ENCODE results near the gene UMPS.
"Not testable (repeated sequence)": the region's sequence is repeated elsewhere in the genome, so short reads cannot be mapped to it uniquely, and the experiment has no call there.

Gene UMPS

GRCh38 chr3:124741027-124741426 lies 10.8 kb downstream of the UMPS start:
- no peak overlapping the region for H3K4me3 Mint-ChIP-seq
- H3K9me3 Mint-ChIP-seq = no peaks in the 10 kb centered on the region
- no peaks in the 10 kb centered on the region for H3K27me3 Mint-ChIP-seq
- ATAC-seq (replicated peaks) = no peak
- peak overlapping the region in 1 of 2 donors; percentile 1 for H3K27ac Mint-ChIP-seq
- H3K4me1 Mint-ChIP-seq (ENCODE audit: low read depth in 2 of 2) = peaks cover 3 to 7% of the 10 kb centered on the region in 2 donors
- peaks cover 67% of the 10 kb centered on the region for H3K36me3 Mint-ChIP-seq (ENCODE audit: insufficient read depth)
- no peak for DNase-seq

- H3K4me1 Mint-ChIP-seq (ENCODE audit: low read depth in 2 of 2) = no peaks in the 10 kb centered on the region
- H3K9me3 Mint-ChIP-seq = no peaks in the 10 kb centered on the region
- no peak for DNase-seq
- no peaks in the 10 kb centered on the region for H3K27me3 Mint-ChIP-seq
- no peak overlapping the region for H3K4me3 Mint-ChIP-seq
- peaks cover 37% of the 10 kb centered on the region for H3K36me3 Mint-ChIP-seq (ENCODE audit: insufficient read depth)
- no peak overlapping the region for H3K27ac Mint-ChIP-seq
- ATAC-seq (replicated peaks) = no peak
Measured at GRCh38 chr3:124745756-124746155, 15.5 kb downstream of the UMPS start.

GRCh38 chr3:124747111-124747981 lies 17.1 kb downstream of the UMPS start:
- Mint-ChIP-seq H3K9me3 (no peaks in the 10 kb centered on the region), H3K4me1 (ENCODE audit: low read depth in 2 of 2) (no peaks in the 10 kb centered on the region), H3K36me3 (ENCODE audit: insufficient read depth) (peaks cover 25% of the 10 kb centered on the region), H3K4me3 (no peak overlapping the region), H3K27ac (no peak overlapping the region), H3K27me3 (peaks cover 6 to 7% of the 10 kb centered on the region in 2 donors)
- DNase-seq = no peak
- ATAC-seq (replicated peaks) = no peak

GRCh38 chr3:124748560-124749198 lies 18.4 kb downstream of the UMPS start:
- ATAC-seq (replicated peaks) (no peak), DNase-seq (no peak)
- Mint-ChIP-seq H3K4me3 (no peak overlapping the region), H3K9me3 (no peaks in the 10 kb centered on the region), H3K27ac (peak overlapping the region in 1 of 2 donors; percentile 62), H3K36me3 (ENCODE audit: insufficient read depth) (peaks cover 16% of the 10 kb centered on the region), H3K4me1 (ENCODE audit: low read depth in 2 of 2) (no peaks in the 10 kb centered on the region), H3K27me3 (peaks cover 10 to 20% of the 10 kb centered on the region in 2 donors)

- H3K9me3 Mint-ChIP-seq; H3K36me3 Mint-ChIP-seq (ENCODE audit: insufficient read depth): not testable (repeated sequence)
Measured at GRCh38 chr3:124749877-124750276, 19.6 kb downstream of the UMPS start.

GRCh38 chr3:124751501-124751900 lies 21.2 kb downstream of the UMPS start:
- H3K4me3 Mint-ChIP-seq = no peak overlapping the region
- no peak for ATAC-seq (replicated peaks)
- H3K27me3 Mint-ChIP-seq = peaks cover 24 to 47% of the 10 kb centered on the region in 2 donors

More at GRCh38 chr3:124749877-124750276, 19.6 kb downstream of the UMPS start:
- not testable (repeated sequence) for H3K4me1 Mint-ChIP-seq (ENCODE audit: low read depth in 2 of 2); H3K4me3 Mint-ChIP-seq; ATAC-seq (replicated peaks); DNase-seq; H3K27ac Mint-ChIP-seq
- H3K27me3 Mint-ChIP-seq = peaks cover 16 to 31% of the 10 kb centered on the region in 2 donors

GRCh38 chr3:124752051-124752450 lies 21.8 kb downstream of the UMPS start:
- Mint-ChIP-seq H3K4me3 (no peak overlapping the region), H3K4me1 (ENCODE audit: low read depth in 2 of 2) (no peaks in the 10 kb centered on the region), H3K27me3 (peaks cover 28 to 52% of the 10 kb centered on the region in 2 donors), H3K36me3 (ENCODE audit: insufficient read depth) (no peaks in the 10 kb centered on the region), H3K27ac (no peak overlapping the region), H3K9me3 (no peaks in the 10 kb centered on the region)
- DNase-seq (no peak), ATAC-seq (replicated peaks) (no peak)

More at GRCh38 chr3:124751501-124751900, 21.2 kb downstream of the UMPS start:
- no peaks in the 10 kb centered on the region for H3K36me3 Mint-ChIP-seq (ENCODE audit: insufficient read depth)
- no peaks in the 10 kb centered on the region for H3K9me3 Mint-ChIP-seq
- H3K4me1 Mint-ChIP-seq (ENCODE audit: low read depth in 2 of 2) = no peaks in the 10 kb centered on the region
- no peak overlapping the region for H3K27ac Mint-ChIP-seq
- no peak for DNase-seq

- not testable (repeated sequence) for DNase-seq; ATAC-seq (replicated peaks); H3K36me3 Mint-ChIP-seq (ENCODE audit: insufficient read depth); H3K9me3 Mint-ChIP-seq; H3K4me3 Mint-ChIP-seq; H3K27ac Mint-ChIP-seq; H3K4me1 Mint-ChIP-seq (ENCODE audit: low read depth in 2 of 2)
- H3K27me3 Mint-ChIP-seq = peaks cover 18 to 55% of the 10 kb centered on the region in 2 donors
Measured at GRCh38 chr3:124757926-124758325, 27.7 kb downstream of the UMPS start.

GRCh38 chr3:124758851-124759635 lies 28.8 kb downstream of the UMPS start:
- Mint-ChIP-seq H3K36me3 (ENCODE audit: insufficient read depth) (no peaks in the 10 kb centered on the region), H3K9me3 (no peaks in the 10 kb centered on the region), H3K4me3 (no peak overlapping the region), H3K27ac (no peak overlapping the region), H3K4me1 (ENCODE audit: low read depth in 2 of 2) (peaks cover 0 to 4% of the 10 kb centered on the region in 2 donors), H3K27me3 (peaks cover 17 to 43% of the 10 kb centered on the region in 2 donors)
- DNase-seq (no peak), ATAC-seq (replicated peaks) (no peak)

GRCh38 chr3:124759666-124760401 lies 29.6 kb downstream of the UMPS start:
- Mint-ChIP-seq H3K4me3 (no peak overlapping the region), H3K36me3 (ENCODE audit: insufficient read depth) (no peaks in the 10 kb centered on the region), H3K27ac (no peak overlapping the region), H3K4me1 (ENCODE audit: low read depth in 2 of 2) (peaks cover 0 to 4% of the 10 kb centered on the region in 2 donors), H3K9me3 (no peaks in the 10 kb centered on the region), H3K27me3 (peaks cover 12 to 45% of the 10 kb centered on the region in 2 donors)
- ATAC-seq (replicated peaks) (no peak), DNase-seq (no peak)

GRCh38 chr3:124760601-124761000 lies 30.3 kb downstream of the UMPS start:
- no peak for DNase-seq

GRCh38 chr3:124761250-124761796 lies 31.1 kb downstream of the UMPS start:
- H3K4me3 Mint-ChIP-seq = peak overlapping the region; percentile 42 to 53
- H3K36me3 Mint-ChIP-seq (ENCODE audit: insufficient read depth) = no peaks in the 10 kb centered on the region
- peak overlapping the region in 1 of 2 donors; percentile 67 for H3K27ac Mint-ChIP-seq
- H3K4me1 Mint-ChIP-seq (ENCODE audit: low read depth in 2 of 2) = peaks cover 0 to 4% of the 10 kb centered on the region in 2 donors
- H3K9me3 Mint-ChIP-seq = no peaks in the 10 kb centered on the region
- ATAC-seq (replicated peaks) (peak; percentile 89), DNase-seq (peak; percentile 70 to 80 (median 71))
- H3K27me3 Mint-ChIP-seq = peaks cover 8 to 45% of the 10 kb centered on the region in 2 donors

More at GRCh38 chr3:124760601-124761000, 30.3 kb downstream of the UMPS start:
- Mint-ChIP-seq H3K36me3 (ENCODE audit: insufficient read depth) (no peaks in the 10 kb centered on the region), H3K27me3 (peaks cover 11 to 45% of the 10 kb centered on the region in 2 donors), H3K4me3 (no peak overlapping the region), H3K9me3 (no peaks in the 10 kb centered on the region), H3K27ac (no peak overlapping the region), H3K4me1 (ENCODE audit: low read depth in 2 of 2) (peaks cover 0 to 4% of the 10 kb centered on the region in 2 donors)
- ATAC-seq (replicated peaks) = no peak
